ENCODE results near the gene PMPCA. TPM values are rescaled to one million over a fixed set of nuclear protein-coding genes. Genes with fewer than 3 reads are reported as not detected.
A peak's percentile ranks its signal among the peaks of the same experiment; 100 is the strongest.

PMPCA gene
- total and polyA plus RNA-seq, 2 experiments from 2014 or later = 61.3 to 88.2 TPM

- Mint-ChIP-seq H3K27ac (no peak overlapping the region), H3K27me3 (ENCODE audit: insufficient read depth, low read depth, poor library complexity) (peaks cover 8% of the 10 kb centered on the region), H3K4me1 (peaks cover 16% of the 10 kb centered on the region), H3K4me3 (no peak overlapping the region), H3K36me3 (ENCODE audit: low read depth) (peaks cover 3% of the 10 kb centered on the region), H3K9me3 (no peaks in the 10 kb centered on the region)
- H2AFZ ChIP-seq = no peak overlapping the region
- H3F3A ChIP-seq (replicated peaks; ENCODE audit: low read depth) = no peaks in the 10 kb centered on the region
- TF ChIP-seq, protein P1, sequence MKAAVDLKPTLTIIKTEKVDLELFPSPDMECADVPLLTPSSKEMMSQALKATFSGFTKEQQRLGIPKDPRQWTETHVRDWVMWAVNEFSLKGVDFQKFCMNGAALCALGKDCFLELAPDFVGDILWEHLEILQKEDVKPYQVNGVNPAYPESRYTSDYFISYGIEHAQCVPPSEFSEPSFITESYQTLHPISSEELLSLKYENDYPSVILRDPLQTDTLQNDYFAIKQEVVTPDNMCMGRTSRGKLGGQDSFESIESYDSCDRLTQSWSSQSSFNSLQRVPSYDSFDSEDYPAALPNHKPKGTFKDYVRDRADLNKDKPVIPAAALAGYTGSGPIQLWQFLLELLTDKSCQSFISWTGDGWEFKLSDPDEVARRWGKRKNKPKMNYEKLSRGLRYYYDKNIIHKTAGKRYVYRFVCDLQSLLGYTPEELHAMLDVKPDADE (IDR thresholded peaks at IDR 0.05) = no peak
- TF ChIP-seq POLR2AphosphoS5 (IDR thresholded peaks at IDR 0.05; ENCODE audit: low read depth) (no peak), CTCF (conservative IDR thresholded peaks at IDR 0.05; ENCODE audit: low read depth in 2 of 2) (no peak), CREB1 (CRISPR knock-in tag; IDR thresholded peaks at IDR 0.05; ENCODE audit: low read depth) (no peak), ZNF114 (CRISPR knock-in tag; IDR thresholded peaks at IDR 0.05) (no peak), EZH2 (IDR thresholded peaks at IDR 0.05; ENCODE audit: low read depth, unreplicated experiment) (no peak), EZH2phosphoT487 (IDR thresholded peaks at IDR 0.05; ENCODE audit: unreplicated experiment) (no peak), JUNB (IDR thresholded peaks at IDR 0.05; ENCODE audit: unreplicated experiment) (no peak), STAT1 (IDR thresholded peaks at IDR 0.05; ENCODE audit: unreplicated experiment) (no peak), NANOG (IDR thresholded peaks at IDR 0.05; ENCODE audit: borderline replicate concordance) (no peak), ZNF331 (CRISPR knock-in tag; IDR thresholded peaks at IDR 0.05; ENCODE audit: low read depth) (no peak)
- TF ChIP-seq, protein P2, sequence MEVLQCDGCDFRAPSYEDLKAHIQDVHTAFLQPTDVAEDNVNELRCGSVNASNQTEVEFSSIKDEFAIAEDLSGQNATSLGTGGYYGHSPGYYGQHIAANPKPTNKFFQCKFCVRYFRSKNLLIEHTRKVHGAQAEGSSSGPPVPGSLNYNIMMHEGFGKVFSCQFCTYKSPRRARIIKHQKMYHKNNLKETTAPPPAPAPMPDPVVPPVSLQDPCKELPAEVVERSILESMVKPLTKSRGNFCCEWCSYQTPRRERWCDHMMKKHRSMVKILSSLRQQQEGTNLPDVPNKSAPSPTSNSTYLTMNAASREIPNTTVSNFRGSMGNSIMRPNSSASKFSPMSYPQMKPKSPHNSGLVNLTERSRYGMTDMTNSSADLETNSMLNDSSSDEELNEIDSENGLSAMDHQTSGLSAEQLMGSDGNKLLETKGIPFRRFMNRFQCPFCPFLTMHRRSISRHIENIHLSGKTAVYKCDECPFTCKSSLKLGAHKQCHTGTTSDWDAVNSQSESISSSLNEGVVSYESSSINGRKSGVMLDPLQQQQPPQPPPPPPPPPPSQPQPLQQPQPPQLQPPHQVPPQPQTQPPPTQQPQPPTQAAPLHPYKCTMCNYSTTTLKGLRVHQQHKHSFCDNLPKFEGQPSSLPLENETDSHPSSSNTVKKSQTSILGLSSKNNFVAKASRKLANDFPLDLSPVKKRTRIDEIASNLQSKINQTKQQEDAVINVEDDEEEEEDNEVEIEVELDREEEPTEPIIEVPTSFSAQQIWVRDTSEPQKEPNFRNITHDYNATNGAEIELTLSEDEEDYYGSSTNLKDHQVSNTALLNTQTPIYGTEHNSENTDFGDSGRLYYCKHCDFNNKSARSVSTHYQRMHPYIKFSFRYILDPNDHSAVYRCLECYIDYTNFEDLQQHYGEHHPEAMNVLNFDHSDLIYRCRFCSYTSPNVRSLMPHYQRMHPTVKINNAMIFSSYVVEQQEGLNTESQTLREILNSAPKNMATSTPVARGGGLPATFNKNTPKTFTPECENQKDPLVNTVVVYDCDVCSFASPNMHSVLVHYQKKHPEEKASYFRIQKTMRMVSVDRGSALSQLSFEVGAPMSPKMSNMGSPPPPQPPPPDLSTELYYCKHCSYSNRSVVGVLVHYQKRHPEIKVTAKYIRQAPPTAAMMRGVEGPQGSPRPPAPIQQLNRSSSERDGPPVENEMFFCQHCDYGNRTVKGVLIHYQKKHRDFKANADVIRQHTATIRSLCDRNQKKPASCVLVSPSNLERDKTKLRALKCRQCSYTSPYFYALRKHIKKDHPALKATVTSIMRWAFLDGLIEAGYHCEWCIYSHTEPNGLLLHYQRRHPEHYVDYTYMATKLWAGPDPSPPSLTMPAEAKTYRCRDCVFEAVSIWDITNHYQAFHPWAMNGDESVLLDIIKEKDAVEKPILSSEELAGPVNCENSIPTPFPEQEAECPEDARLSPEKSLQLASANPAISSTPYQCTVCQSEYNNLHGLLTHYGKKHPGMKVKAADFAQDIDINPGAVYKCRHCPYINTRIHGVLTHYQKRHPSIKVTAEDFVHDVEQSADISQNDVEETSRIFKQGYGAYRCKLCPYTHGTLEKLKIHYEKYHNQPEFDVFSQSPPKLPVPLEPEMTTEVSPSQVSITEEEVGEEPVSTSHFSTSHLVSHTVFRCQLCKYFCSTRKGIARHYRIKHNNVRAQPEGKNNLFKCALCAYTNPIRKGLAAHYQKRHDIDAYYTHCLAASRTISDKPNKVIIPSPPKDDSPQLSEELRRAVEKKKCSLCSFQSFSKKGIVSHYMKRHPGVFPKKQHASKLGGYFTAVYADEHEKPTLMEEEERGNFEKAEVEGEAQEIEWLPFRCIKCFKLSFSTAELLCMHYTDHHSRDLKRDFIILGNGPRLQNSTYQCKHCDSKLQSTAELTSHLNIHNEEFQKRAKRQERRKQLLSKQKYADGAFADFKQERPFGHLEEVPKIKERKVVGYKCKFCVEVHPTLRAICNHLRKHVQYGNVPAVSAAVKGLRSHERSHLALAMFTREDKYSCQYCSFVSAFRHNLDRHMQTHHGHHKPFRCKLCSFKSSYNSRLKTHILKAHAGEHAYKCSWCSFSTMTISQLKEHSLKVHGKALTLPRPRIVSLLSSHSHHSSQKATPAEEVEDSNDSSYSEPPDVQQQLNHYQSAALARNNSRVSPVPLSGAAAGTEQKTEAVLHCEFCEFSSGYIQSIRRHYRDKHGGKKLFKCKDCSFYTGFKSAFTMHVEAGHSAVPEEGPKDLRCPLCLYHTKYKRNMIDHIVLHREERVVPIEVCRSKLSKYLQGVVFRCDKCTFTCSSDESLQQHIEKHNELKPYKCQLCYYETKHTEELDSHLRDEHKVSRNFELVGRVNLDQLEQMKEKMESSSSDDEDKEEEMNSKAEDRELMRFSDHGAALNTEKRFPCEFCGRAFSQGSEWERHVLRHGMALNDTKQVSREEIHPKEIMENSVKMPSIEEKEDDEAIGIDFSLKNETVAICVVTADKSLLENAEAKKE (CRISPR knock-in tag; IDR thresholded peaks at IDR 0.05) = no peak
- TF ChIP-seq, protein P3, sequence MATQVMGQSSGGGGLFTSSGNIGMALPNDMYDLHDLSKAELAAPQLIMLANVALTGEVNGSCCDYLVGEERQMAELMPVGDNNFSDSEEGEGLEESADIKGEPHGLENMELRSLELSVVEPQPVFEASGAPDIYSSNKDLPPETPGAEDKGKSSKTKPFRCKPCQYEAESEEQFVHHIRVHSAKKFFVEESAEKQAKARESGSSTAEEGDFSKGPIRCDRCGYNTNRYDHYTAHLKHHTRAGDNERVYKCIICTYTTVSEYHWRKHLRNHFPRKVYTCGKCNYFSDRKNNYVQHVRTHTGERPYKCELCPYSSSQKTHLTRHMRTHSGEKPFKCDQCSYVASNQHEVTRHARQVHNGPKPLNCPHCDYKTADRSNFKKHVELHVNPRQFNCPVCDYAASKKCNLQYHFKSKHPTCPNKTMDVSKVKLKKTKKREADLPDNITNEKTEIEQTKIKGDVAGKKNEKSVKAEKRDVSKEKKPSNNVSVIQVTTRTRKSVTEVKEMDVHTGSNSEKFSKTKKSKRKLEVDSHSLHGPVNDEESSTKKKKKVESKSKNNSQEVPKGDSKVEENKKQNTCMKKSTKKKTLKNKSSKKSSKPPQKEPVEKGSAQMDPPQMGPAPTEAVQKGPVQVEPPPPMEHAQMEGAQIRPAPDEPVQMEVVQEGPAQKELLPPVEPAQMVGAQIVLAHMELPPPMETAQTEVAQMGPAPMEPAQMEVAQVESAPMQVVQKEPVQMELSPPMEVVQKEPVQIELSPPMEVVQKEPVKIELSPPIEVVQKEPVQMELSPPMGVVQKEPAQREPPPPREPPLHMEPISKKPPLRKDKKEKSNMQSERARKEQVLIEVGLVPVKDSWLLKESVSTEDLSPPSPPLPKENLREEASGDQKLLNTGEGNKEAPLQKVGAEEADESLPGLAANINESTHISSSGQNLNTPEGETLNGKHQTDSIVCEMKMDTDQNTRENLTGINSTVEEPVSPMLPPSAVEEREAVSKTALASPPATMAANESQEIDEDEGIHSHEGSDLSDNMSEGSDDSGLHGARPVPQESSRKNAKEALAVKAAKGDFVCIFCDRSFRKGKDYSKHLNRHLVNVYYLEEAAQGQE (IDR thresholded peaks at IDR 0.05; ENCODE audit: unreplicated experiment) = no peak
- no peak overlapping the region for H3K27ac ChIP-seq (ENCODE audit: low read depth)
- DNase-seq (ENCODE audit: low spot score) (peak; percentile 13), ATAC-seq (peak; percentile 16; the same call in 2 of the 3 replicates)
- peaks cover 14% of the 10 kb centered on the region; the same call in 1 of the 2 replicates for H4K20me1 ChIP-seq (replicated peaks; ENCODE audit: insufficient read depth)
- H3K4me2 ChIP-seq = no peak overlapping the region
- peaks cover 25% of the 10 kb centered on the region for H3K79me2 ChIP-seq (replicated peaks; ENCODE audit: insufficient read depth)
- H3K9me2 ChIP-seq (ENCODE audit: insufficient read depth) = no peaks in the 10 kb centered on the region
- H3K36me3 ChIP-seq (ENCODE audit: insufficient read depth) = no peaks in the 10 kb centered on the region
- H3K4me3 ChIP-seq = no peak overlapping the region
- no peaks in the 10 kb centered on the region for H3K27me3 ChIP-seq (ENCODE audit: insufficient read depth)
- no peaks in the 10 kb centered on the region for H3K4me1 ChIP-seq (ENCODE audit: insufficient read depth)
Measured at GRCh38 chr9:136433043-136433715, 22.7 kb downstream of the PMPCA start.

All from GM23338 (cell line).